HG03045 (cell line): ENCODE measurements around the gene SDSL.

Experiments used
- ATAC-seq: cut with Tn5 transposase; IDR thresholded peaks from one replicate; pipeline ENCODE4 v1.9.1; 2021; ENCODE audit warnings: mild to moderate bottlenecking, moderate library complexity; ENCODE audit not compliant: unreplicated experiment

Gene SDSL, protein sequence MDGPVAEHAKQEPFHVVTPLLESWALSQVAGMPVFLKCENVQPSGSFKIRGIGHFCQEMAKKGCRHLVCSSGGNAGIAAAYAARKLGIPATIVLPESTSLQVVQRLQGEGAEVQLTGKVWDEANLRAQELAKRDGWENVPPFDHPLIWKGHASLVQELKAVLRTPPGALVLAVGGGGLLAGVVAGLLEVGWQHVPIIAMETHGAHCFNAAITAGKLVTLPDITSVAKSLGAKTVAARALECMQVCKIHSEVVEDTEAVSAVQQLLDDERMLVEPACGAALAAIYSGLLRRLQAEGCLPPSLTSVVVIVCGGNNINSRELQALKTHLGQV

DNA sequence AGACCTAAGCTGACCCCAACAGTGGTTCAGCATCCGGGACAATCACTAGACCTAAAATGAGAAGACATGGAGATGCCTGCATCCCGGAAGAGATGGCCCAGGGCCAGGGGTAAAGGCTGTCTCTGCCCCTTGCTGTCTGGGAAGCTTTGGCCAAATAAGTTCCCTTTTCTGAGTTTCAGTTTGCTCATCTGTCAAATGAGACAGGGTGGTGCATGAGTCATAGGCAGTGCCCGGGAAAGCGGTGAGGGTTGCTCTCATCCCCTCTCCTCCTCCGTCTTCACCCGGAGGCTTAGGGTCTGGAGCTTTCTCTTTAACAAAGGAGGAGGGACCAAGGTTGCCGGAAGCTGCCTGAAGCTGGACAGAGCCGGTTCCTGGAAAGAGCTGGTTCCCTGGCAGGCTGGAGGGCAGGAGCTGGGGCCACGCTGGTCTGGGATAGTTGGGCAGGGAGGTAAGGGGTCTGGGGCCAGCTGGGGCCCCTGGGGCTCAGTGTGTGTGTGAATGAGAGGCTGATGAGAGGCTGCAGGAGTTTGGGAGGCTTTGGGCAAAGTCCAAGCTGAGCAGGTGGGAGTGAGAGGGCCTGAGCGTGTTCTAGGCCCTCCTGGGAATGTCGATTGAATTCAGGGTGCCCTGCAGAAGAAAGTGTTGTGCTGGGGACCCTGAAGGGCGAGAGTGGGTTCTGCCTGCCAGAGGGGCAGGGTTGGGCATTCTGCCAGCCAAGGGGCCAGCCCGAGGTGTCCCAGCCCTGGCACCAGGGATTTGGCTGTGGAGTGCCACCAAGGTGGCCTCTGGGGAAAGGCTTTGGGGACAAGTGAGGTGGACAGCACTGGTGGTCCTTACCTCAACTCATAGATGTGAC, at the start of gene SDSL:
Gene SDSL (plus strand): TSS at position 351 of the 856 bp plus-strand sequence. CDS start 5,603 bp downstream, outside the sequence.
- peak; percentile 94 for ATAC-seq

DNA sequence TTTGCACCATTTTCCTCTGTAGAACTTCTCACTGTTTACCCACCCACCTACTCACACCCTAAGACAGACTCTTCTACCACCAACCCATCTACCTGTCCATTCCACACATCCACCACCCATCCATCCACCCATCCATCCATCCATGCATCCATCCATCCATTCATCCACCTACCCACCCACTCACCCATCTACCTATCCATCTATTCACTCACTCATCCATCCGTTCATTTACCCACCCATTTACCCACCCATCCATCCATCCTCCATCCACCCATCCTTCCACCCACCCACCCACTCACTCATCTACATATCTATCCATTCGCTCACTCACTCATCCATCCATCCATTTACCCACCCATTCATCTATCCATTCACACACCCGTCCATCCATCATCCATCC, 48.7 kb upstream of the SDSL start:
- ATAC-seq = no peak

DNA sequence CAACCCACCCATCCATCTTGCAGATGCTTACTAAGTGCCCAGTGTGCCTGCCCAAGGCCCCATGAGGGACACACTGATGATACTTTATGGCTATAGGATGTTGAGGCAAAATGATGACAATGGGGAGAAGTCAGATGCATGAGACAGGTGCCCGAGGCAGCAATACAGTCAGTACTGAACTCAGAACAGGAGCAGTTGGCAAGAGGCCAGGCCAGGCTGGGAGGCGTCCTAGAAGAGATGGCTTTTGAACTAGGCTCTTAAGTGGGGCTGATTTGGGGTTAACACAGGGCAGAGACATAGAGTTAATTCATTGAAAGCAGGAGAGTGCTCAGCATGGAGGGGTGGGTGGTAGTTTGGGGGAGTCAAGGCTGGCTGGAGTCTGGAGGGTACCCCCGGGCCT, 48.2 kb upstream of the SDSL start:
- no peak for ATAC-seq

DNA sequence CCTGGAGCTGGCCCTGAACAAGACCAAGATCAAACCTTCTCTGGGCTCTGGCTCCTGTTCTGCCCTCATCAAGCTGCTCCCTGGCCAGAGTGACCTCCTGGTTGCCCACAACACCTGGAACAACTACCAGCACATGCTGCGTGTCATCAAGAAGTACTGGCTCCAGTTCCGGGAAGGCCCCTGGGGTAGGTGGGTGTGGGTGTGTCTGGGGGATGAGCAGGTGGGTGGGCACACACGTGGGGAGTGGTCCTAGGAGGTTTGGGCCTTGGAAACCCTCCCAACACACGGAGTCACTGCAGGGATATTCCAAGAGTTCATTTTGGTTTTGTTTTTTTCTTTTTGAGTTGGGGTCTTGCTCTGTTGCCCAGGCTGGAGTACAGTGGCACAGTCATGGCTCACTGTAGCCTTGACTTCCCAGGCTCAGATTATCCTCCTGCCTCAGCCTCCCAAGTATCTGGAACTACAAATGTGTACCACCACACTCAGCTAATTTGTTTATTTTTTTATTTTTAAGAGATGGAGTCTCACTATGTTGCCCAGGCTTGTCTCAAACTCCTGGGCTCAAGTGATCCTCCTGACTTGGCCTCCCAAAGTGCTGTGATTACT, 47.3 kb upstream of the SDSL start:
- no peak for ATAC-seq

DNA sequence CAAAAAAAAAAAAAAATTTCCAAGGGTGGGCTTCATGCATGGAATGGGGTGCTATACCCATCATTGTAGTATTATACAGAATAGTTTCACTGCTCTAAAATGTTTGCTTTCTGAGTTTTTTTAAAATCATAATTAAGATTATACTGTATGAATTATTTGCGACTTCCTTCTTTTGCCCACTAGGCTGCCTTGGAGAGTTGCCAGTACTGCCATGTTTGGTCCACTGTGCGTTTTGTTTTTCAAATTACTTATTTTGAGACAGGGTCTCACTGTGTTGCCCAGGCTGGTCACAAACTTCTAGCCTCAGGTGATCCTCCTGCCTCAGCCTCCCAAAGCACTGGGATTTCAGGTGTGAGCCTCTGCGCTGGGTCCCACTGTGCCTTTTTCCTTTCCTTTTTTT, 43.9 kb upstream of the SDSL start:
- no peak for ATAC-seq

DNA sequence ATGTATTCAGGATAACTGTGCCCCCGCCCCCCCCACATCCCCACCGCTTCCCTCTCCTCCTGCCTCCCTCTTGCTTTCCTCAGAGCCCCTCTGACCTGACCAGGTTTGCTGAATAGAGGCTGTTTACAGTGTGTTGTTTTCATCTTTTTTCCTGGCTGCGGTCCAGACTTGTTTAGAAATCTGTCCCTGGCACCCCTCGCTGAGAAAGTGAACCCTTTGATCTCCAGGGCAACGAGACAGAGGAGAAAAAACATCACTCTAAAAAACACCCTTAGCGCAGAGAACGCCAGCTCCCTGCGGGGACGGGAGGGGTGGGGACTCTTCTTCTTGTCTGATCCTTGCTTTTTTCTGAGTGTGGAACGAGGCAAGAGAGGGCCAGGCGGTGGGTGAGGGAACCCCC, 41.0 kb upstream of the SDSL start:
- no peak for ATAC-seq

DNA sequence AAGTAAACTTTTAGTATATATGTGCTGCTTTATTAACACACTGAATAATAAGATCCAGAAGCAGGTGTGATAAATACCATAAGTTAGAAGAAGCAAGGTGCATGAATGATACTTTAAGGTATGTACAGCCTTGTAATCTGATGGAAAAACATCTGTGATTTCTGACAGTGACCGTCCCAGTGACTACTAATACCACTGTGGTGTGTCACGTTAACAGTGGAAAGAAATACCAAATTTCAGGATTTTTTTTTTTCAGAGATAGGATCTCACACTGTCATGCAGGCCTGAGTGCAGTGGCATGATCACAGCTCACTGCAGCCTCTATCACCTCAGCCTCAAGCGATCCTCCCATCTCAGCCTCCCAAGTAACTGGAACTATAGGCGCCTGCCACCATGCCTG, 40.0 kb upstream of the SDSL start:
- no peak for ATAC-seq

DNA sequence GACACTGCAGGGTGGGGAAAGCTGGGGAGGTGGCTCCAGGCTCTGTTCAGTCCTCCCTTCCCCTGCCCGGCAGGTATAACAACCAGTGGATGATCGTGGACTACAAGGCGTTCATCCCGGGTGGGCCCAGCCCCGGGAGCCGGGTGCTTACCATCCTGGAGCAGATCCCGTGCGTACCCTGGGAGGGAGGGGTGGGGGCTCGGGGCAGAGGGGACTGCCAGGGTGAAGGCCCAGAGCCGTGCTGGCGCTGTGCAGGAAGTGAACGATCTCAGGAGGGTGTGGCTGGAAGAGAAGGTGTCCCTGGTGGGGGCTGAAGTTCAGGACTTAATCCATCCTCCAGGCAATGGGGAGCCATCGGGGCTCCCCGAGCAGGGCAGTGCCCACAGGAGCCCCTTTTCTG, 37.4 kb upstream of the SDSL start:
- no peak for ATAC-seq

DNA sequence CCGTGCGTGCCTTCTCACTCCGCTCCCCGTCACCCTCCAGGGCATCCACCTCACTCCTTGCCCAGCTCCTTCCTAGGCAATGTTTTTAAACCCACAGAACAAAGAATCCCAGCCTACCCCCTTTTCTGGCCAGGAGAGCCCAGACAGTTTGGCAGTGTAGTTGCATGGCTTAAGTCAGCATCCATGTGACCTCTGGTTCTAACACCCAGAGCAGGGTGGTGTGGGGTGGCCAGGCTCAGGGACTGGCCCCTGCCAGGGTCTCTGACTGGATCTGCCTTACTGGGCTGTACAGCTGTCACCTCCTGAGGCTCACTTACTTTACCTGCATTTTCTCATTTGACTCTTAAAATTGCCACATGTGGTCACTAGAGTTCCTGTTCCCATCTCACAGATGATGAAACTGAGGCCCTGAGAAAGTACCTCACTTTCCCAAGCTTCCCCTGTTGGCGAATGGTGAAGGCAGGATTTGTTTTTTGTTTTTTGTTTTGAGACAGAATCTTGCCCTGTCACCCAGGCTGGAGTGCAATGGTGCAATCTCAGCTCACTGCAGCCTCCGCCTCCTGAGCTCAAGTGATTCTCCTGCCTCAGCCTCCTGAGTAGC, 36.8 kb upstream of the SDSL start:
- ATAC-seq = no peak

DNA sequence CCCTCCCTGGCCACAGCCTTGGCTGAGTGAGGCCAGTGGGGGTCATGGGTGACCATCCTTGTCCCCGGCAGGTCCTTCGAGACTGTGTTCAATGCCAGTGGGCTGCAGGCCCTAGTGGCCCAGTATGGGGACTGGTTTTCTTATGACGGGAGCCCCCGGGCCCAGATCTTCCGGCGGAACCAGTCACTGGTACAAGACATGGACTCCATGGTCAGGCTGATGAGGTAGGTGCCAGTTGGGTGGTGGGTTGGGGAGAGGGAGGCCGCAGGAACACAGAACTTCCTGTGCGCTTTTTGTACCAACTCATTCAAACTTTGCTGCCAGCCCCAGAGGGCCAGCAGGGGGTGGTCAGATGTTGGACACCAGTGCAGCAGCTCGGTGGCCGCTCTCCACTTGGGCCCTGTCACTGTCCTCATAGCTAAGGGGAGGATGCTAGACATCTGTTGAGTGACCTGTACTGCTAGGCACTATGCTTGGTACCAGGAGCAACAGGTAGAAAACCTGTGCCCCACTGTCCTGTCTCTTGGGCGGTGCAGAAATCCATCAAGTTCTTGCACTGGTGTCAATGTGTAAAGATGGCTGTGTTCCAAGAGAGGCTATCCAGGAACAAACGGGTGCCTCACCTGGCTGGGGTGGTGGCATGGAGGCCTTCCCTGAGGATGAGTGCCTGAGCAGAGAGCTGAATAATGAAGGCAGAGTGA, 35.2 kb upstream of the SDSL start:
- ATAC-seq = no peak

DNA sequence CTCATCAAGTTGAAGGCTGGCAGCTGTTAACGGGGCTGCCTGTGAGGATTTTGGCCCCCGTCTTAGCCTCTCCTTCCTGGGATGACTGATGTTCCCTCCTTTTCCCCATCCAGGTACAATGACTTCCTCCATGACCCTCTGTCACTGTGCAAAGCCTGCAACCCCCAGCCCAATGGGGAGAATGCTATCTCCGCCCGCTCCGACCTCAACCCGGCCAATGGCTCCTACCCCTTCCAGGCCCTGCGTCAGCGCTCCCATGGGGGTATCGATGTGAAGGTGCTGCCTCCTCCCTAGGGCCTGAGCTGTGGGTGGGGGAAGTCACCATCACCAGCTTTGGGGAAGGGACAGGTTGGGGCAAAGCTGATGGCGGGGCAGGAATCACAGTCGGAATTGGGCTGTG, 34.5 kb upstream of the SDSL start:
- no peak for ATAC-seq

DNA sequence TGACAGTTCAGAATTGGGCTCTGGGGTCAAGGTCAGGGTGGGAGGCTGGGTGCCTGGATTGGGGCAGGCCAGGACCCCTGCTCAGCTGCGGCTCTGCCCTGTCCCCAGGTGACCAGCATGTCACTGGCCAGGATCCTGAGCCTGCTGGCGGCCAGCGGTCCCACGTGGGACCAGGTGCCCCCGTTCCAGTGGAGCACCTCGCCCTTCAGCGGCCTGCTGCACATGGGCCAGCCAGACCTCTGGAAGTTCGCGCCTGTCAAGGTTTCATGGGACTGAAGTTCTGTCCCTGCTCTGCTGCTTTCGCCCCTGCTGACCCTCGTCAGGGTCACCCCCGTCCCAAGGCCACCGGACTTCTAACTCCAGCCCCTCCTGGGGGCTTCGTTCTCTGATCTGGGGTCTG, 33.8 kb upstream of the SDSL start:
- ATAC-seq = no peak

DNA sequence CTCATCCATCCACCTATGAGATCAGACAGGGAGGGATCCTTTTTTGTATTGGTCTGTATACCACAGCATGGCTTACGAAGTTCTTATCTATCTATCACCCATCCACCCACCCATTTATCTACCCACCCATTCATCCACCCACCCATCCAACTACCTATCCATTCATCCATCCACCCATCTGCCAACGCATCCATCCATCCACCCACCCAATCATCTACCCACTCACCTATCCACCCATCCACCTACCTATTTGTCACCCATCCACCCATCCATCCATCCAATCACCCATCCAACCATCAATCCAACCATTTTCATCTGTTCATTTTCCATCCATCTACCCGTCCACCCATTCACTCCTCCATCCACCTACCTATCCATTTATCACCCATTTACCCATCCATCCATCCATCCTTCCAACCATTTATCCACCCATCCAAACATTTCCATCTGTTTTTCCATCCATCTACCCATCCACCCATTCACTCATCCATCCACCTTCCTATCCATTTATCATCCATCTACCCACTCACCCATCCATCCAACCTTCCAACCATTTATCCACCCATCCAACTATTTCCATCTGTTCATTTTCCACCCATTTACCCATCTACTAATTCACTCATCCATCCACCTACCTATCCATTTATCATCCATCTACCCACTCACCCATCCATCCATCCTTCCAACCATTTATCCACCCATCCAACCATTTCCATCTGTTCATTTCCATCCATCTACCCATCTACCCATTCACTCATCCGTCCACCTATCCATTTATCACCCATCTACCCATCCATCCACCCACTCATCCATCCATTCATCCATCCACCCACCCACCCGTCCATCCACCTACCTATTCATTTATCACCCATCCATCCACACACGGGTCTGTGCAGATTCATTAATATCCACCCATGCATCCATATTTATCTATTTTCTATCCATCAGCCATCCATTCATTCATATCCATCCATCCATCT, 31.8 kb upstream of the SDSL start:
- no peak for ATAC-seq

DNA sequence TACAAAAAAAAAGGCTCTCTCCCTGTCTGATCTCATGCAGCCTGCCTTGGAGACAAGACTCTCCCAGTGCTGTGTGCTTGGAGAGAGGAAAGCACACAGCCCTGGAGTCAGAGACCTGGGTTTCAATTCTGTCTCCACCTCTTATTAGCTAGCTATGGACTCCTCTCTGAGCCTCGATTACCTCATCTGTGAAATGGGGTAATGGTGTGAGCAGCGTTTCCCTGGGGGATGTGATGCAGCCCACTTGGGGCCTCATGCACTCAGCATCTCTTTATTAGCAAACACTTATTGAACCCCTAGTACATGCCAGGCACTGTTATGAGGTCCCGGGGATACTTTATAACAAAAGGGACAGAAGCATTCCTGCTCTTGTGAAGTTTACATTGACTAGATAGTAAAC, 31.0 kb upstream of the SDSL start:
- ATAC-seq = no peak

DNA sequence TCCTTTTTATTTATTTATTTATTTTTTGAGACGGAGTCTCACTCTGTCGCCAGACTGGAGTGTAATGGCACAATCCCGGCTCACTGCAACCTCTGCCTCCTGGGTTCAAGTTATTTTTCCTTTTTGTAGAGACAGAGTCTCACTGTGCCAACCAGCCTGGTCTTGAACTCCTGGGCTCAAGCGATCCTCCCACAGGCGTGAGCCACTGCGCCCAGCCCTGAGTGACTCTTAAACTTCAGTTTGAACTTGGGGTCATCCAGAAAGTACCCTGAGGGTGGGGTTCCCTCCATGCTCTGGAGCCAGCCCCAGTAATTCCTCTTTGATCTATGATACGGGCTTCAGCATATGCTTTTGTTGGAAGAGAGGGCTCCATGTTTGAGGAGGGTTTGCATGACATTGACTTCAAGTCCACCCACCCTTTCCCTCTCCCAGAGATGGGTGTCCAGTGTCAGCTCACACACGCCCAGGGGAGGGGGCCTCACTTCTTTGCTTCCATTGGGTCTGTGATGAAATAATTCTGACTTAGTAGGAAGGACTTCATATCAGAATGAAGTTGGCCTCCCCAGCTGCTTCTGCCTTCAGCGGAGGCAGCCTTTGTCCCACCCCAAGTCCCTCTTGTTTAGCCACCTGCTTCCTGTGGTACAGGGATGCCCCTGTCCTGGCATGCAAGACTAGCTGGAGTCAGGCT, 30.4 kb upstream of the SDSL start:
- ATAC-seq = no peak

DNA sequence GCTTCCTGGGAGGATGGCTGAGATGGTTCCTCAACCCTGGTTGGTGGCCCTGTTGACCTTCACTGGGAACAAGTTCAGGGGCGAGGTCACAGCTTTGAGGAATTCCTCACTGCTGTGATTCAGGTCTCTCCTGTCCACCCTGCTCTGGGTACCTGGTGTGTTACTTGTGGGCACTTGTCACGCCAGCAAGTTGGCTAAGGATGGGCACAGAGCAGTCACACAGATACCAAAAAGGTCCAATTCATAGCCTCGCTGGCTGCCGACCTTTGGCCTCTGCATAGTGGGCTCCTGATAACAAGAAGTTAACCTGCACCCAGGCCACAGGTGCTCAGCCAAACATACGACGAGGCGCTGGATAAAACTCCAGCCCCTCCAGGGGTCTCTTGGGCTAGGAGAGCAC, 29.7 kb upstream of the SDSL start:
- no peak for ATAC-seq

DNA sequence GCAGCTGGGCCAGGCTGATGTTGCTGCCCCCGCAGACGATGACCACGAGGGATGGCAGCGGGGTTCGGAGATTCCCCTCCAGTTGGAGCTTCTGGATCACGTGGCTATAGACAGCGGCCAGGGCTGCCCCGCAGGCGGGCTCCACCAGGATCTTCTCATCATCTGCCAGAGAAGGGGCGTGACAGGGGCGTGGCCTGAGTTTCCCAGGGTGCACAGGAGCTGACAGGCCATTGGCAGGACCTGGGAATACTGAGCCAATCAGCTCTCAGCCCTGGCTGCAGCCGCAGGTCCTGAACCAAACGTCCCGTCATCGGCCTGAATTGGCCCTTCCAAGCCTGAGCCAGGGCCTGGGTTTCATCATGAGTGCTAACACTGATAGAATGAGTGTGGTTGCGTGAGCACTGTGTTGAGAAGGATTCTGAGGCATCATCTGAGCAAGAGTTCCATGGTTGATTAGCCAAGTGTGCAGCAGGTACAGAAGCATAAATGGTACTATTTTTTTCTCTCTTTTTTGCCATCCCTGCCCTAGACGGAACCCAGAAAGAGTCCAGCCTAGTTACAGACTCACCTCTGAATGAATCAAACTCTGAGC, 29.1 kb upstream of the SDSL start:
- no peak for ATAC-seq

DNA sequence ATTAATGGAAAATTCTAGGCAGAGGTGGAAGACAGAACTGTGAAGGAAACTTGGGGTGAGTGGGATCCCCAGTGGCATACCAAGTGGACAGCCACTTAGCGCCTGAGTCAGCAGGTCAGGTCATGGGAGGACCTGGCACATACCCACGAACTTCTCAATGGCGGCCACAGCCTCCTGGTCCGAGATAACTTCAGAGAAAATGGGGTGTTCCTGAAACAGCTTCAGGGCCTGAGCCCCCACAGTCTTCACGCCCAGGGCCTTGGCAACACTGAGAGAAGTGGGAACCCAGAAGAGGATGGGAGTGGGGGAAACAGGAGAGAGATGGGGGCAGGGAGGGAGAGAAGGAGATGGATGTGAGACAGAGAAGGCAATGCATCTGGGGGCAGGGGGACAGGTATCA, 28.4 kb upstream of the SDSL start:
- no peak for ATAC-seq

DNA sequence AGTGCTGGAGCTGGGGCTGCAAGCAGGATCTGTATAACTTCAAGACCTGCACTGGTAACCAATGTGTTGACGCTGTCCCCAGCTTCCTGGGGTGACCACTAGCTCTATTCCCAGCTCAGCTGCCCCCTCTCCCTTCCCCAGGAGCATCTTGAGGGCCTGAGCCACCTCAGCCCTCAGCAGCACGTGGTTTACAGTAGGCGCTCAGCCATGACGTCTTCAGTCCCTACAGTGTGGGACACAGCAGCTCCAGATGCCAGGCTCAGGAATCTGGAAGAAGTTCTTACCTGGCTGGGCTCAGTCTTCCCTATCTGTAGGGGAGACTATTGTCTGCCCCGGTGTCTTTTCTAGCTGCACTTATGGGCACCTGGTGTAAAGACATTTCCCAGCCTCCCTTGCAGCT, 27.1 kb upstream of the SDSL start:
- no peak for ATAC-seq
